A549 (cell line): ENCODE results near the gene SNAP25. TPM values are rescaled to one million over a fixed set of nuclear protein-coding genes. Genes with fewer than 3 reads are reported as not detected.

Experiments
- BHLHE40 ChIP-seq: IDR thresholded peaks from 2 replicates; pipeline ENCODE4 v1.6.1; 2012; ENCODE audit warnings: low read depth, low read length, inconsistent platforms
- CBX8 ChIP-seq: fragments of 200-600 bp; sonication (generic); IDR thresholded peaks from 2 replicates; pipeline ENCODE4 v1.6.1; 2016
- CHD2 ChIP-seq: fragments of 150-350 bp; IDR thresholded peaks from 2 replicates; pipeline ENCODE4 v1.6.1; 2014; ENCODE audit warnings: low read length; ENCODE audit not compliant: partially characterized antibody
- CHD4 ChIP-seq: fragments of 200-600 bp; sonication (generic); IDR thresholded peaks from 2 replicates; pipeline ENCODE4 v1.6.1; 2016; ENCODE audit warnings: antibody characterized with exemption, mild to moderate bottlenecking, borderline replicate concordance
- ESRRA ChIP-seq: fragments of 150-350 bp; IDR thresholded peaks from 2 replicates; pipeline ENCODE4 v1.6.1; 2014; ENCODE audit warnings: mild to moderate bottlenecking, low read length, borderline replicate concordance
- FOSB ChIP-seq: fragments of 250-450 bp; sonication (Bioruptor Pico); IDR thresholded peaks from 2 replicates; pipeline ENCODE4 v1.5.0; 2020; ENCODE audit warnings: mild to moderate bottlenecking, moderate library complexity
- FOSL2 ChIP-seq, 2 experiments: fragments of 450-650 bp in 1 of 2; fragments of >200 bp in 1 of 2; sonication (Bioruptor Twin) in 1 of 2; formaldehyde crosslinking; IDR thresholded peaks; 2 replicates each; pipeline versions ENCODE4 v1.5.0 to v1.6.1; 2016 to 2020; ENCODE audit warnings: mild to moderate bottlenecking in 1 of 2, moderate library complexity in 1 of 2
- FOXS1 ChIP-seq: fragments of 250-450 bp; sonication (Bioruptor Pico); IDR thresholded peaks from 2 replicates; pipeline ENCODE4 v1.5.0; 2020; ENCODE audit warnings: mild to moderate bottlenecking, moderate library complexity
- GATA3 ChIP-seq: IDR thresholded peaks from 2 replicates; pipeline ENCODE4 v1.6.1; 2012; ENCODE audit warnings: borderline replicate concordance
- HOXB13 ChIP-seq: fragments of 250-450 bp; sonication (Bioruptor Pico); IDR thresholded peaks from 2 replicates; pipeline ENCODE4 v1.5.0; 2020; ENCODE audit warnings: low read depth, mild to moderate bottlenecking, moderate library complexity
- HOXB5 ChIP-seq: fragments of 250-450 bp; sonication (Bioruptor Pico); IDR thresholded peaks from 2 replicates; pipeline ENCODE4 v1.5.0; 2020; ENCODE audit warnings: mild to moderate bottlenecking, moderate library complexity
- JUN ChIP-seq, 2 experiments: fragments of >200 bp; sonication (Bioruptor Twin); formaldehyde crosslinking; IDR thresholded peaks; 2 replicates in 1 of 2; 3 replicates in 1 of 2; pipeline ENCODE4 v1.6.1; 2016 to 2017
- KDM1A ChIP-seq: fragments of 200-600 bp; sonication (generic); IDR thresholded peaks from 2 replicates; pipeline ENCODE4 v1.6.1; 2016; ENCODE audit warnings: low read depth, mild to moderate bottlenecking
- KDM5A ChIP-seq: fragments of 200-600 bp; sonication (generic); IDR thresholded peaks from 2 replicates; pipeline ENCODE4 v1.6.1; 2016; ENCODE audit warnings: antibody characterized with exemption, mild to moderate bottlenecking
- MAFK ChIP-seq: fragments of 450-650 bp; IDR thresholded peaks from 2 replicates; pipeline ENCODE4 v1.6.1; 2014; ENCODE audit not compliant: partially characterized antibody
- MAZ ChIP-seq: fragments of 150-350 bp; IDR thresholded peaks from 2 replicates; pipeline ENCODE4 v1.6.1; 2014; ENCODE audit warnings: antibody characterized with exemption, low read depth, low read length, borderline replicate concordance
- NPAS2 ChIP-seq: fragments of 250-450 bp; sonication (Bioruptor Pico); IDR thresholded peaks from 2 replicates; pipeline ENCODE4 v1.8.0; 2022; ENCODE audit warnings: mild to moderate bottlenecking, moderate library complexity, borderline replicate concordance
- NR3C1 ChIP-seq: fragments of >200 bp; sonication (Bioruptor Twin); formaldehyde crosslinking; IDR thresholded peaks from 3 replicates; pipeline ENCODE4 v1.6.1; 2017
- PHF8 ChIP-seq: fragments of 200-600 bp; sonication (generic); IDR thresholded peaks from 2 replicates; pipeline ENCODE4 v1.6.1; 2016; ENCODE audit warnings: low read depth, mild to moderate bottlenecking, antibody characterized with exemption, moderate library complexity, borderline replicate concordance
- POLR2A ChIP-seq: IDR thresholded peaks from 2 replicates; pipeline ENCODE4 v1.6.1; 2012; ENCODE audit warnings: mild to moderate bottlenecking, low read length
- POLR2AphosphoS2 ChIP-seq: conservative IDR thresholded peaks from 2 replicates; pipeline ENCODE4 v1.6.1; 2012; ENCODE audit warnings: low read length, improper control_type of control experiment, inconsistent platforms
- RAD21 ChIP-seq, 2 experiments: fragments of >200 bp in 1 of 2; sonication (Bioruptor Twin) in 1 of 2; formaldehyde crosslinking in 1 of 2; IDR thresholded peaks in 1 of 2; conservative IDR thresholded peaks in 1 of 2; 2 replicates in 1 of 2; 3 replicates in 1 of 2; pipeline ENCODE4 v1.6.1; 2012 to 2018; ENCODE audit warnings: inconsistent platforms in 1 of 2
- RARB ChIP-seq: fragments of 250-450 bp; sonication (Bioruptor Pico); IDR thresholded peaks from 2 replicates; pipeline ENCODE4 v1.8.0; 2021; ENCODE audit warnings: mild to moderate bottlenecking, moderate library complexity
- RCOR1 ChIP-seq: fragments of 150-350 bp; IDR thresholded peaks from 2 replicates; pipeline ENCODE4 v1.6.1; 2014; ENCODE audit warnings: antibody characterized with exemption, low read length, low read depth
- SMC3 ChIP-seq: fragments of >200 bp; sonication (Bioruptor Twin); formaldehyde crosslinking; IDR thresholded peaks from 3 replicates; pipeline ENCODE4 v1.6.1; 2018; ENCODE audit warnings: inconsistent platforms
- SREBF2 ChIP-seq: fragments of 450-650 bp; IDR thresholded peaks from 2 replicates; pipeline ENCODE4 v1.6.1; 2014; ENCODE audit warnings: mild to moderate bottlenecking, moderate library complexity
- ZC3H11A ChIP-seq: fragments of 450-650 bp; IDR thresholded peaks from 2 replicates; pipeline ENCODE4 v1.6.1; 2014; ENCODE audit warnings: antibody characterized with exemption, mild to moderate bottlenecking
- ZFP36 ChIP-seq: fragments of 450-650 bp; IDR thresholded peaks from 2 replicates; pipeline ENCODE4 v1.6.1; 2014; ENCODE audit warnings: borderline replicate concordance; ENCODE audit not compliant: partially characterized antibody
- ZNF302 ChIP-seq: fragments of 250-450 bp; sonication (Bioruptor Pico); IDR thresholded peaks from 2 replicates; pipeline ENCODE4 v1.9.0; 2021; ENCODE audit warnings: inconsistent platforms, mild to moderate bottlenecking, moderate library complexity
- polyA plus RNA-seq, 4 experiments: library from polyadenylated mRNA; depleted of rRNA in 3 of 4; stranded (reverse); fragments of >200 nt; fragmentation: RNase III in 1 of 4; extraction: RNeasy Plus Mini Kit Qiagen cat#74134 plus additional on column Dnase treatment in 1 of 4; gene quantifications; 2 replicates in 3 of 4; 3 replicates in 1 of 4; pipeline ENCODE4 v1.2.3, GENCODE V29; 2011 to 2017
- TF ChIP-seq, protein P1 (sequence below): IDR thresholded peaks from 2 replicates; pipeline ENCODE4 v1.6.1; 2012; ENCODE audit warnings: low read depth, borderline replicate concordance
- TF ChIP-seq, protein P2 (sequence below): fragments of 250-450 bp; sonication (Bioruptor Pico); IDR thresholded peaks from 2 replicates; pipeline ENCODE4 v1.5.0; 2021; ENCODE audit warnings: mild to moderate bottlenecking, moderate library complexity, borderline replicate concordance
- TF ChIP-seq, protein P3 (sequence below): fragments of 200-600 bp; sonication (generic); IDR thresholded peaks from 2 replicates; pipeline ENCODE4 v1.6.1; 2016; ENCODE audit warnings: antibody characterized with exemption, mild to moderate bottlenecking, moderate library complexity
- TF ChIP-seq, protein P4 (sequence below): fragments of >200 bp; sonication (Bioruptor Twin); formaldehyde crosslinking; IDR thresholded peaks from 2 replicates; pipeline ENCODE4 v1.6.1; 2016
- TF ChIP-seq, protein P5 (sequence below): fragments of 450-650 bp; IDR thresholded peaks from 2 replicates; pipeline ENCODE4 v1.6.1; 2014; ENCODE audit warnings: antibody characterized with exemption

The SNAP25 gene
- polyA plus RNA-seq, 2 of the 4 experiments (the other 2 are of a cell fraction) = 39.6 to 53.6 TPM

DNA sequence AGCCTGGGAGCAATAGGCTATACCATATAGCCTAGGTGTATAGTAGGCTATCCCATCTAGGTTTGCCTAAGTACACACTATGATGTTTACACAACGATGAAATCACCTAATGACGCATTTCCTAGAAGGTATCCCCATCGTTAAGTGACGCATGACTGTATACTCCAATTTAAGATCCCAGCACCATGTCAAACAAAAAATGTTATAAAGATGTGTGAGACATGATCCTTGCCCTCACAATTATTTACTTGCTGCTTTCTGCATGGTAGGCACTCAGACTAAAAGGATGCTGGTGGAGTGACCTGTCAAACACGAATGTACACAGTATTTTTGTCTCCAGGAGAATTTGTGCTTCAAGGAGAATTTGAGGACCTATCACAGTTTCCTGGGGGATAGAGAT, 32.3 kb downstream of the SNAP25 start (continued):
- TF ChIP-seq FOSB (peak; percentile 97), CHD2 (no peak), POLR2AphosphoS2 (no peak), SREBF2 (no peak), CHD4 (no peak), GATA3 (peak; percentile 100), MAFK (peak; percentile 91), CBX8 (no peak), POLR2A (no peak), PHF8 (no peak), ZFP36 (peak; percentile 71), MAZ (no peak), NPAS2 (CRISPR knock-in tag) (no peak), ZC3H11A (no peak), SMC3 (peak; percentile 76; the same call in 2 of the 3 replicates), KDM5A (no peak), BHLHE40 (no peak), ESRRA (no peak), ZNF302 (CRISPR knock-in tag) (no peak), NR3C1 (no peak; the same call in 2 of the 3 replicates), RAD21 (conservative IDR thresholded peaks at IDR 0.05 in 1 of 2, IDR thresholded peaks at IDR 0.05 in 1 of 2) (peak; percentile 50 to 82), HOXB13 (CRISPR knock-in tag) (peak; percentile 100), FOXS1 (CRISPR knock-in tag) (peak; percentile 99), RARB (CRISPR knock-in tag) (peak; percentile 95), FOSL2 (IDR thresholded peaks at IDR 0.05) (peak; percentile 99), FOSL2 (CRISPR knock-in tag; IDR thresholded peaks at IDR 0.05) (peak; percentile 100), JUN (IDR thresholded peaks at IDR 0.05) (peak; percentile 100), KDM1A (no peak), HOXB5 (CRISPR knock-in tag) (peak; percentile 98), RCOR1 (0 out of 2 replicates have a peak, but pooled peaks have one; percentile 32)
- TF ChIP-seq, protein P1, sequence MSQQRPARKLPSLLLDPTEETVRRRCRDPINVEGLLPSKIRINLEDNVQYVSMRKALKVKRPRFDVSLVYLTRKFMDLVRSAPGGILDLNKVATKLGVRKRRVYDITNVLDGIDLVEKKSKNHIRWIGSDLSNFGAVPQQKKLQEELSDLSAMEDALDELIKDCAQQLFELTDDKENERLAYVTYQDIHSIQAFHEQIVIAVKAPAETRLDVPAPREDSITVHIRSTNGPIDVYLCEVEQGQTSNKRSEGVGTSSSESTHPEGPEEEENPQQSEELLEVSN = no peak
- TF ChIP-seq, protein P2, sequence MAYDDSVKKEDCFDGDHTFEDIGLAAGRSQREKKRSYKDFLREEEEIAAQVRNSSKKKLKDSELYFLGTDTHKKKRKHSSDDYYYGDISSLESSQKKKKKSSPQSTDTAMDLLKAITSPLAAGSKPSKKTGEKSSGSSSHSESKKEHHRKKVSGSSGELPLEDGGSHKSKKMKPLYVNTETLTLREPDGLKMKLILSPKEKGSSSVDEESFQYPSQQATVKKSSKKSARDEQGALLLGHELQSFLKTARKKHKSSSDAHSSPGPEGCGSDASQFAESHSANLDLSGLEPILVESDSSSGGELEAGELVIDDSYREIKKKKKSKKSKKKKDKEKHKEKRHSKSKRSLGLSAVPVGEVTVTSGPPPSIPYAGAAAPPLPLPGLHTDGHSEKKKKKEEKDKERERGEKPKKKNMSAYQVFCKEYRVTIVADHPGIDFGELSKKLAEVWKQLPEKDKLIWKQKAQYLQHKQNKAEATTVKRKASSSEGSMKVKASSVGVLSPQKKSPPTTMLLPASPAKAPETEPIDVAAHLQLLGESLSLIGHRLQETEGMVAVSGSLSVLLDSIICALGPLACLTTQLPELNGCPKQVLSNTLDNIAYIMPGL = no peak
- TF ChIP-seq, protein P3, sequence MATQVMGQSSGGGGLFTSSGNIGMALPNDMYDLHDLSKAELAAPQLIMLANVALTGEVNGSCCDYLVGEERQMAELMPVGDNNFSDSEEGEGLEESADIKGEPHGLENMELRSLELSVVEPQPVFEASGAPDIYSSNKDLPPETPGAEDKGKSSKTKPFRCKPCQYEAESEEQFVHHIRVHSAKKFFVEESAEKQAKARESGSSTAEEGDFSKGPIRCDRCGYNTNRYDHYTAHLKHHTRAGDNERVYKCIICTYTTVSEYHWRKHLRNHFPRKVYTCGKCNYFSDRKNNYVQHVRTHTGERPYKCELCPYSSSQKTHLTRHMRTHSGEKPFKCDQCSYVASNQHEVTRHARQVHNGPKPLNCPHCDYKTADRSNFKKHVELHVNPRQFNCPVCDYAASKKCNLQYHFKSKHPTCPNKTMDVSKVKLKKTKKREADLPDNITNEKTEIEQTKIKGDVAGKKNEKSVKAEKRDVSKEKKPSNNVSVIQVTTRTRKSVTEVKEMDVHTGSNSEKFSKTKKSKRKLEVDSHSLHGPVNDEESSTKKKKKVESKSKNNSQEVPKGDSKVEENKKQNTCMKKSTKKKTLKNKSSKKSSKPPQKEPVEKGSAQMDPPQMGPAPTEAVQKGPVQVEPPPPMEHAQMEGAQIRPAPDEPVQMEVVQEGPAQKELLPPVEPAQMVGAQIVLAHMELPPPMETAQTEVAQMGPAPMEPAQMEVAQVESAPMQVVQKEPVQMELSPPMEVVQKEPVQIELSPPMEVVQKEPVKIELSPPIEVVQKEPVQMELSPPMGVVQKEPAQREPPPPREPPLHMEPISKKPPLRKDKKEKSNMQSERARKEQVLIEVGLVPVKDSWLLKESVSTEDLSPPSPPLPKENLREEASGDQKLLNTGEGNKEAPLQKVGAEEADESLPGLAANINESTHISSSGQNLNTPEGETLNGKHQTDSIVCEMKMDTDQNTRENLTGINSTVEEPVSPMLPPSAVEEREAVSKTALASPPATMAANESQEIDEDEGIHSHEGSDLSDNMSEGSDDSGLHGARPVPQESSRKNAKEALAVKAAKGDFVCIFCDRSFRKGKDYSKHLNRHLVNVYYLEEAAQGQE = no peak
- TF ChIP-seq, protein P4, sequence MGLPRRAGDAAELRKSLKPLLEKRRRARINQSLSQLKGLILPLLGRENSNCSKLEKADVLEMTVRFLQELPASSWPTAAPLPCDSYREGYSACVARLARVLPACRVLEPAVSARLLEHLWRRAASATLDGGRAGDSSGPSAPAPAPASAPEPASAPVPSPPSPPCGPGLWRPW = peak; percentile 71
- TF ChIP-seq, protein P5, sequence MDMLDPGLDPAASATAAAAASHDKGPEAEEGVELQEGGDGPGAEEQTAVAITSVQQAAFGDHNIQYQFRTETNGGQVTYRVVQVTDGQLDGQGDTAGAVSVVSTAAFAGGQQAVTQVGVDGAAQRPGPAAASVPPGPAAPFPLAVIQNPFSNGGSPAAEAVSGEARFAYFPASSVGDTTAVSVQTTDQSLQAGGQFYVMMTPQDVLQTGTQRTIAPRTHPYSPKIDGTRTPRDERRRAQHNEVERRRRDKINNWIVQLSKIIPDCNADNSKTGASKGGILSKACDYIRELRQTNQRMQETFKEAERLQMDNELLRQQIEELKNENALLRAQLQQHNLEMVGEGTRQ = no peak
